Body of pancreas (tissue), 4 donors: ENCODE measurements around the gene ZNF423.

Experiments
- POLR2A ChIP-seq, 3 donors: fragments of 450-650 bp; IDR thresholded peaks; one replicate each; pipeline ENCODE4 v1.6.1; 2016; ENCODE audit warnings: antibody characterized with exemption in 3 of 3, mild to moderate bottlenecking in 2 of 3
- TF ChIP-seq, protein P1 (sequence below), 7 experiments: fragments of 450-650 bp in 4 of 7; fragments of 200-600 bp in 3 of 7; sonication (generic) in 3 of 7; IDR thresholded peaks; one replicate each; pipeline ENCODE4 v1.5.1; 2016 to 2019; ENCODE audit warnings: antibody characterized with exemption in 7 of 7

DNA sequence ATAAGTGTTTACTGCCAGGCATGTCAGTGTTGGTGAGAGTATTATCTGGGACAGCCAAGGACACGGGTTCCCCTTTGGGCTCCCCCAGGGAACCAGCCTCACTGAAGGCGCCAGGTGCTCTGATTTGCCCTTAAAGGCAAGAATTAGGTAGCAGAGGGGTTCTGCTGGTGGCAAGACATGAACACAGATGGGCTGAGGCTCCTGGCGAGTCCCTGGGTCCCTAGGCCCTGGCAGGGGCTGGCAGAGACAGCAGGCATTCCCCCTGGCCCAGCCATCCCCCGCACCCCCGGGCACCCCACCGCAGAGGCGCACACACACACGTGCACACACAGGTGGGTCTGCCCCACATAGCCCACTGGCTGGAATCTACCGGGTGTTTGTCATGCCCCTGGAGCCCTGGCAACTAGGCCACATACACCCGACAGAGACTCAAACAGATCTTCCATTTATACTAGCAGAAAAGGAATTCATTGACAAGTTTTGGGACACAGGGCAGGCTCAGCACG is 329.0 kb downstream of the ZNF423 start:
- TF ChIP-seq, protein P1, sequence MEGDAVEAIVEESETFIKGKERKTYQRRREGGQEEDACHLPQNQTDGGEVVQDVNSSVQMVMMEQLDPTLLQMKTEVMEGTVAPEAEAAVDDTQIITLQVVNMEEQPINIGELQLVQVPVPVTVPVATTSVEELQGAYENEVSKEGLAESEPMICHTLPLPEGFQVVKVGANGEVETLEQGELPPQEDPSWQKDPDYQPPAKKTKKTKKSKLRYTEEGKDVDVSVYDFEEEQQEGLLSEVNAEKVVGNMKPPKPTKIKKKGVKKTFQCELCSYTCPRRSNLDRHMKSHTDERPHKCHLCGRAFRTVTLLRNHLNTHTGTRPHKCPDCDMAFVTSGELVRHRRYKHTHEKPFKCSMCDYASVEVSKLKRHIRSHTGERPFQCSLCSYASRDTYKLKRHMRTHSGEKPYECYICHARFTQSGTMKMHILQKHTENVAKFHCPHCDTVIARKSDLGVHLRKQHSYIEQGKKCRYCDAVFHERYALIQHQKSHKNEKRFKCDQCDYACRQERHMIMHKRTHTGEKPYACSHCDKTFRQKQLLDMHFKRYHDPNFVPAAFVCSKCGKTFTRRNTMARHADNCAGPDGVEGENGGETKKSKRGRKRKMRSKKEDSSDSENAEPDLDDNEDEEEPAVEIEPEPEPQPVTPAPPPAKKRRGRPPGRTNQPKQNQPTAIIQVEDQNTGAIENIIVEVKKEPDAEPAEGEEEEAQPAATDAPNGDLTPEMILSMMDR (IDR thresholded peaks at IDR 0.05) = no peak
- TF ChIP-seq POLR2A (IDR thresholded peaks at IDR 0.05) = no peak
